Type B pancreatic cell (in vitro differentiated cells): ENCODE results near the gene TRAP1. TPM values are rescaled to one million over a fixed set of nuclear protein-coding genes. Genes with fewer than 3 reads are reported as not detected.

ENCODE experiments used
- DNase-seq: peaks from one replicate; pipeline ENCODE4 v3.0.0; 2021; ENCODE audit warnings: mixed read lengths; ENCODE audit not compliant: unreplicated experiment; ENCODE audit errors: extremely low spot score
- H3K27ac Mint-ChIP-seq: 2 replicates; pipeline ENCODE4 v1.8.0; 2021; ENCODE audit warnings: mild to moderate bottlenecking, mixed read lengths
- H3K27me3 Mint-ChIP-seq: 2 replicates; pipeline ENCODE4 v1.8.0; 2021; ENCODE audit warnings: mixed read lengths
- H3K36me3 Mint-ChIP-seq: 2 replicates; pipeline ENCODE4 v1.8.0; 2021; ENCODE audit warnings: mixed read lengths
- H3K4me1 Mint-ChIP-seq: one replicate; pipeline ENCODE4 v1.8.0; 2021; ENCODE audit warnings: mixed read lengths; ENCODE audit not compliant: unreplicated experiment
- H3K4me3 Mint-ChIP-seq: 2 replicates; pipeline ENCODE4 v1.8.0; 2021; ENCODE audit warnings: mild to moderate bottlenecking, mixed read lengths
- H3K9me3 Mint-ChIP-seq: 2 replicates; pipeline ENCODE4 v1.8.0; 2021; ENCODE audit warnings: mixed read lengths
- total RNA-seq: library from RNA; stranded (reverse); gene quantifications from 2 replicates; pipeline ENCODE4 v1.2.1, GENCODE V29; 2021; ENCODE audit warnings: low replicate concordance
- TF ChIP-seq, protein P1 (sequence below): fragments of 200-600 bp; sonication (generic); conservative IDR thresholded peaks from 2 replicates; pipeline ENCODE4 v1.5.0; 2021; ENCODE audit warnings: antibody characterized with exemption, mild to moderate bottlenecking

The TRAP1 gene
- total RNA-seq, 1 donor from 2014 or later: 138 TPM

DNA sequence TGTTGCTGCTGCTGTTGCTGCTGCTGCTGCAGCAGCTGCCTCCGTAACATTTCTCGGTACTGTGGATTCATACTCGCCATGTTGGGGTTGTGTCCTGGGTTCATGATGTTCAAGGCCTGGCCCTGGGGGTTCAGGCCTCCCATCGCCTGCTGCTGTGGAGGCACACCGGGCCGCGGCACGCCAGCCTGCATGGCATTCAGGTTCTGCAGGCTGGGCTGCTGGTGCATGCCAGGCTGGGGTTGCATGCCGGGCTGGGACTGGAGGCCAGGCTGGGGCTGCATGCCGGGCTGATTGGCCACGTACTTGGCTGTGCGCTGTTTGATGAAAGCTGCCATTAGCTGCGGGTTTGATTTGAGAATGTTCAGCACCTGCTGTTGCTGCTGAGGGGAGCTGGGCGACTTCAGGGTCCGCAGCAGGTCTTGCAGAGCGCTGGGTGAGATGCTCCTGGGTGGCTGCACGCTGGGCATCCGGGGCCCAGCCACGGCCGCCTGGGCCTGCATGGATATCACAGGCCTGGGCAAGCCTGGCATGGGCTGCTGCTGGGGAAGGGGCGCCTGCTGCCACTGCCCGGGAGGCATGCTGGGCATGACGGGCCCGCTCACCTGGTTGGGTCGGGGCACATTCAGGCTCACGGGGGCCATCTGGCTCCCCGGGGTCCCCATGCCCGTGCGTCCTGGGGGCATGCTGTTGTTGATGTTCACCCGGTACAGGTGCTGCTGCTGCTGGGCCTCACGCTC lies 11.3 kb upstream of the TRAP1 start:
- no peak for DNase-seq
- Mint-ChIP-seq H3K4me3 (no peak overlapping the region), H3K9me3 (no peaks in the 10 kb centered on the region), H3K4me1 (no peaks in the 10 kb centered on the region), H3K27ac (no peak overlapping the region), H3K36me3 (peaks cover 20% of the 10 kb centered on the region), H3K27me3 (no peaks in the 10 kb centered on the region)
- TF ChIP-seq, protein P1, sequence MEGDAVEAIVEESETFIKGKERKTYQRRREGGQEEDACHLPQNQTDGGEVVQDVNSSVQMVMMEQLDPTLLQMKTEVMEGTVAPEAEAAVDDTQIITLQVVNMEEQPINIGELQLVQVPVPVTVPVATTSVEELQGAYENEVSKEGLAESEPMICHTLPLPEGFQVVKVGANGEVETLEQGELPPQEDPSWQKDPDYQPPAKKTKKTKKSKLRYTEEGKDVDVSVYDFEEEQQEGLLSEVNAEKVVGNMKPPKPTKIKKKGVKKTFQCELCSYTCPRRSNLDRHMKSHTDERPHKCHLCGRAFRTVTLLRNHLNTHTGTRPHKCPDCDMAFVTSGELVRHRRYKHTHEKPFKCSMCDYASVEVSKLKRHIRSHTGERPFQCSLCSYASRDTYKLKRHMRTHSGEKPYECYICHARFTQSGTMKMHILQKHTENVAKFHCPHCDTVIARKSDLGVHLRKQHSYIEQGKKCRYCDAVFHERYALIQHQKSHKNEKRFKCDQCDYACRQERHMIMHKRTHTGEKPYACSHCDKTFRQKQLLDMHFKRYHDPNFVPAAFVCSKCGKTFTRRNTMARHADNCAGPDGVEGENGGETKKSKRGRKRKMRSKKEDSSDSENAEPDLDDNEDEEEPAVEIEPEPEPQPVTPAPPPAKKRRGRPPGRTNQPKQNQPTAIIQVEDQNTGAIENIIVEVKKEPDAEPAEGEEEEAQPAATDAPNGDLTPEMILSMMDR: no peak

DNA sequence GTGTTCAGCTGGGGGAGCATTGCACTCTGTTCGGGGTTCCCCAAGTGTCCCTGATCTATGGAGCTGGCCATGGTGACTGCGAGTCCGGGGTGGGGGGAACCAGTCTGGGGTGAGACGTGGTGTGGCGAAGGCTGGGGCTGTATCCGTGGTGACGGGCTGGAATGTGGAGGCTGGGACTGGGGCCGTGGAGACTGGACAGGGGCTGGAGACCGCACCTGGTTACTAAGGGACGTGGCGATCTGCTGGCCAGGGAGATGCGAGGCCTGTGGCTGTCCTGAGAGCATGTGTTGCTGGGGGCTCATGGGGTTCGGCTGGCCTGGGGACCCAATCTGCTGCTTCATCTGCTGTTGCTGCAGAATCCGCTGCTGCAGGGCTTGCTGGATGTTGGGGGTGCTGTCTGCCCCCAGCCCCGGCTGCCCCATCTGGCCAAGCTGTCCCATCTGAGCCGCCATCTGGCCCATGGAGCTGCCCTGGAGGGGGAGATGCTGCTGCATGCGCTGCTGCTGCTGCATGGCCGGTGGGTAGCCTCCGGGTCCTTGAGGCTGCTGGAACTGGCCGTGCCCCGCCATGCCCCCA lies 10.6 kb upstream of the TRAP1 start:
- H3K27ac Mint-ChIP-seq: no peak overlapping the region
- H3K4me1 Mint-ChIP-seq: no peaks in the 10 kb centered on the region
- DNase-seq: no peak
- peaks cover 20% of the 10 kb centered on the region for H3K36me3 Mint-ChIP-seq
- H3K4me3 Mint-ChIP-seq: no peak overlapping the region
- H3K9me3 Mint-ChIP-seq: no peaks in the 10 kb centered on the region
- no peaks in the 10 kb centered on the region for H3K27me3 Mint-ChIP-seq
- TF ChIP-seq, protein P1: no peak

DNA sequence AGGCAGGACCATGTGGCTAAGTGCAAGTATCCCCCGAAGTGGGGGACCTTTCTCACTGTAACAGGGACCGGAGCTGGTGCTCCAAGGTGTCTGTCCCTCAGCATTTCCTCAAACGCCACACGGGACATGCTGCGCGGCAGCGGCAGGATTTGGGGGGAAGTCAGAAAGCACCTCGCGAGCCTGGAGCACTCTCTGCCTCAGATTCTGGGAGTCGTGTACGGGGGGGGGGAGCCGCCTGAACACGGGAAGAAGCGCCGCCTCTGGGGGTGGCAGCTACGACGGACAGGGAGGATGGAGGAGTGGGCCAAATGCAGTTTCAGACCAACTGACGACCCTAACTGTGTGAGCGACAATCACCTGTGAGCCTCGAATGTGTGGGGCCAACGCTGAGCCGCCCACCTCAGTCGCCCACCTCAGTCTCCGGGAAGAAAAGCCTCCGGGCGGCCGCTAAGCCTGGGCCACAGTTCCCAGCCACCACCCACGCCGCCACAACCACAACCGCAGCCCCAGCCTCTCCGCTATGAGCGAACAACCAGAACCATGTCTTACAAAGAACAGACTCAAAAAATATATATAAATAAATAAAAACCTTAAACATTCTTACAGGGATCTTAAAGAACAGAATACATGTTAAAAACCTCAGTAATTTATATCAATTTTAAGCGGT lies 8.8 kb upstream of the TRAP1 start:
- Mint-ChIP-seq H3K36me3 (peaks cover 17% of the 10 kb centered on the region), H3K27ac (no peak overlapping the region), H3K9me3 (no peaks in the 10 kb centered on the region), H3K4me3 (no peak overlapping the region), H3K4me1 (no peaks in the 10 kb centered on the region), H3K27me3 (no peaks in the 10 kb centered on the region)
- no peak for DNase-seq
- TF ChIP-seq, protein P1: no peak

DNA sequence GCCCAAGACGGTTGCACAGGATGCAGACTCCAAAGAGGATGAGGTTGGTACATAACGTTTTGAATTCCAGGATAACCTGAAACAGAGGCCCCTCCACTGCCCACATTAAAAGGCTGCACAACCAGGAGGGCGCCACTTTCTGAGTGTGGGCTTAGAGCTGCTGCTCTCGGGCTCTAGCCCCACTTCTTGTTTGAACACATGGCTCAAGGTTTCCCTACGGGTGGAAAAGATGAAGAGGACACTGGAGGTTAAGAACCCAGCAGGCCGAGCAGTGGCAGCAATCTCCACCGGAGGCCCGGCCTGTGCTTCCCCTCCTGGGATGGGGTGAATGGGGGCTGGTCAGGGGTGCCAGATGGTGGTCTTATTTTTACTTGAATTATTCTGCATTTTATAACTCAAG lies 8.0 kb upstream of the TRAP1 start:
- H3K36me3 Mint-ChIP-seq: peaks cover 14% of the 10 kb centered on the region
- H3K4me3 Mint-ChIP-seq: no peak overlapping the region
- H3K9me3 Mint-ChIP-seq: no peaks in the 10 kb centered on the region
- H3K4me1 Mint-ChIP-seq: no peaks in the 10 kb centered on the region
- no peak overlapping the region for H3K27ac Mint-ChIP-seq
- H3K27me3 Mint-ChIP-seq: no peaks in the 10 kb centered on the region
- TF ChIP-seq, protein P1: no peak
- no peak for DNase-seq

DNA sequence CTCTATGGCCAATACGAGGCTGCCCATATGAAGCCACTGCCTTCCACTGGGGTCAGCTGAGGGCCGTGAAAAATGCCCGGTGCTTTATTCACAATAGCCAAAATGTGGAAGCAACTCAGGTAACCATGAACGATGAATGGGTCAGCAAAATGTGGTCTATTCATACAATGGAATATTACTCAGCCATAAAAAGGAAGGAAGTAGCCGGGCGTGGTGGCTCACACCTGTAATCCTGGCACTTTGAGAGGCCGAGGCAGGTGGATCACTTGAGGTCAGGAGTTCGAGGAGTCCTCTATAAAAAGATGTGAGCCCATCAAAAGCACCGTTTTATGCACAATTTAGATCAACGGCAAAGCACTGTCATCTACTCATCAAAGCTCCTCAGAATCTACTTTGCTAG lies 5.2 kb upstream of the TRAP1 start:
- H3K36me3 Mint-ChIP-seq: peaks cover 8% of the 10 kb centered on the region
- TF ChIP-seq, protein P1: no peak
- DNase-seq: no peak
- H3K9me3 Mint-ChIP-seq: no peaks in the 10 kb centered on the region
- peaks cover 4% of the 10 kb centered on the region for H3K4me1 Mint-ChIP-seq
- H3K27ac Mint-ChIP-seq: no peak overlapping the region
- H3K4me3 Mint-ChIP-seq: no peak overlapping the region
- no peaks in the 10 kb centered on the region for H3K27me3 Mint-ChIP-seq
